ENCODE results near the gene ARF5.

GRCh38 chr7:127571741-127572505 lies 16.3 kb upstream of the ARF5 start:
- TF ChIP-seq CTCF (optimal IDR thresholded peaks at IDR 0.05 in 1 of 3, IDR thresholded peaks at IDR 0.05 in 1 of 3, conservative IDR thresholded peaks at IDR 0.05 in 1 of 3; ENCODE audit: extremely low read depth in 1 of 3, insufficient read depth in 2 of 3, low read length in 3 of 3): no peak
- TF ChIP-seq EZH2 (IDR thresholded peaks at IDR 0.05; ENCODE audit: low read length): no peak

Measured in keratinocyte (primary cell).